ENCODE data around the gene OR51S1.

GRCh38 chr11:4881860-4882500 is 33.0 kb upstream of the OR51S1 start, which contains the start of gene OR51T1:
- no peak for TF ChIP-seq EZH2 (IDR thresholded peaks at IDR 0.05; ENCODE audit: insufficient read depth, poor library complexity, severe bottlenecking)
- TF ChIP-seq EZH2phosphoT487 (IDR thresholded peaks at IDR 0.05; ENCODE audit: insufficient read depth, low read depth): no peak
